SKM-1 (cell line): ENCODE data around the gene CYSTM1.

Experiments
- DNase-seq: peaks from one replicate; lab custom pipeline; 2025; ENCODE audit not compliant: unreplicated experiment; lab: John Stamatoyannopoulos, UW

CYSTM1 gene

GRCh38 chr5:140252470-140253126 lies 77.6 kb downstream of the CYSTM1 start:
- no peak for DNase-seq

- DNase-seq, result no peak
Observed at GRCh38 chr5:140253985-140254384, 79.0 kb downstream of the CYSTM1 start.

- DNase-seq, result no peak
Observed at GRCh38 chr5:140255460-140256157, 80.6 kb downstream of the CYSTM1 start.

GRCh38 chr5:140256726-140257125 lies 81.7 kb downstream of the CYSTM1 start:
- no peak for DNase-seq

- DNase-seq, result no peak
Observed at GRCh38 chr5:140258016-140258415, 83.0 kb downstream of the CYSTM1 start.

- DNase-seq, result no peak
Observed at GRCh38 chr5:140258873-140259272, 83.9 kb downstream of the CYSTM1 start.

GRCh38 chr5:140259500-140259899 lies 84.5 kb downstream of the CYSTM1 start:
- DNase-seq, result no peak

- no peak for DNase-seq
Observed at GRCh38 chr5:140260089-140260656, 85.2 kb downstream of the CYSTM1 start.

GRCh38 chr5:140261403-140262171 lies 86.6 kb downstream of the CYSTM1 start:
- DNase-seq, result no peak

- no peak for DNase-seq
Observed at GRCh38 chr5:140262221-140262620, 87.2 kb downstream of the CYSTM1 start.

- DNase-seq, result no peak
Observed at GRCh38 chr5:140262839-140263238, 87.9 kb downstream of the CYSTM1 start.

- no peak for DNase-seq
Observed at GRCh38 chr5:140265845-140266244, 90.9 kb downstream of the CYSTM1 start.

GRCh38 chr5:140266471-140267200 lies 91.6 kb downstream of the CYSTM1 start:
- no peak for DNase-seq

GRCh38 chr5:140267201-140267540 lies 92.2 kb downstream of the CYSTM1 start:
- no peak for DNase-seq

- no peak for DNase-seq
Observed at GRCh38 chr5:140267559-140268018, 92.6 kb downstream of the CYSTM1 start.

- no peak for DNase-seq
Observed at GRCh38 chr5:140270008-140270407, 95.0 kb downstream of the CYSTM1 start.

GRCh38 chr5:140273401-140273877 lies 98.5 kb downstream of the CYSTM1 start:
- DNase-seq, result peak; percentile 89

GRCh38 chr5:140275837-140276236 lies 100.8 kb downstream of the CYSTM1 start:
- DNase-seq, result no peak

- DNase-seq, result no peak
Observed at GRCh38 chr5:140282266-140282665, 107.3 kb downstream of the CYSTM1 start.

GRCh38 chr5:140284013-140284412 lies 109.0 kb downstream of the CYSTM1 start:
- DNase-seq, result no peak

GRCh38 chr5:140286424-140286823 lies 111.4 kb downstream of the CYSTM1 start:
- DNase-seq, result no peak
